Measurements from ENCODE around the gene ACSS1. TPM values are rescaled to one million over a fixed set of nuclear protein-coding genes. Genes with fewer than 3 reads are reported as not detected.

The ACSS1 gene
- total and polyA plus RNA-seq, 2 experiments from 2014 or later = 1.3 to 4.1 TPM

GRCh38 chr20:25006431-25007167 lies 51.3 kb downstream of the ACSS1 start:
- Mint-ChIP-seq H3K4me1 (no peaks in the 10 kb centered on the region), H3K27ac (no peak overlapping the region), H3K36me3 (ENCODE audit: low read depth) (no peaks in the 10 kb centered on the region), H3K9me3 (peaks cover 3% of the 10 kb centered on the region; the same call in 1 of the 3 replicates), H3K4me3 (no peak overlapping the region), H3K27me3 (ENCODE audit: insufficient read depth, low read depth, poor library complexity) (peaks cover 6% of the 10 kb centered on the region)
- H4K20me1 ChIP-seq (replicated peaks; ENCODE audit: insufficient read depth) = no peaks in the 10 kb centered on the region
- TF ChIP-seq EZH2 (IDR thresholded peaks at IDR 0.05; ENCODE audit: low read depth, unreplicated experiment) = no peak
- TF ChIP-seq CREB1 (CRISPR knock-in tag; IDR thresholded peaks at IDR 0.05; ENCODE audit: low read depth) = no peak
- no peak for TF ChIP-seq NANOG (IDR thresholded peaks at IDR 0.05; ENCODE audit: borderline replicate concordance)
- no peak for TF ChIP-seq ZNF114 (CRISPR knock-in tag; IDR thresholded peaks at IDR 0.05)
- no peak for TF ChIP-seq ETS1 (IDR thresholded peaks at IDR 0.05)
- H3K9me2 ChIP-seq (ENCODE audit: insufficient read depth) = no peaks in the 10 kb centered on the region
- H3K27me3 ChIP-seq (ENCODE audit: insufficient read depth) = no peaks in the 10 kb centered on the region
- H3F3A ChIP-seq (replicated peaks; ENCODE audit: low read depth) = no peaks in the 10 kb centered on the region
- H3K4me3 ChIP-seq = no peak overlapping the region
- H3K4me2 ChIP-seq = no peak overlapping the region
- ATAC-seq = no peak
- no peak overlapping the region for H2AFZ ChIP-seq
- H3K79me2 ChIP-seq (replicated peaks; ENCODE audit: insufficient read depth) = no peaks in the 10 kb centered on the region
- H3K4me1 ChIP-seq (ENCODE audit: insufficient read depth) = no peaks in the 10 kb centered on the region
- no peak for DNase-seq (ENCODE audit: low spot score)
- no peak overlapping the region for H3K27ac ChIP-seq (ENCODE audit: low read depth)
- no peaks in the 10 kb centered on the region for H3K36me3 ChIP-seq (ENCODE audit: insufficient read depth)

GRCh38 chr20:25005661-25006060 lies 52.3 kb downstream of the ACSS1 start:
- Histone ChIP-seq H3F3A (replicated peaks; ENCODE audit: low read depth) (no peaks in the 10 kb centered on the region), H3K4me1 (ENCODE audit: insufficient read depth) (no peaks in the 10 kb centered on the region), H3K27ac (ENCODE audit: low read depth) (no peak overlapping the region), H3K4me3 (no peak overlapping the region), H3K9me2 (ENCODE audit: insufficient read depth) (no peaks in the 10 kb centered on the region), H2AFZ (no peak overlapping the region), H3K4me2 (no peak overlapping the region), H3K27me3 (ENCODE audit: insufficient read depth) (no peaks in the 10 kb centered on the region), H3K36me3 (ENCODE audit: insufficient read depth) (no peaks in the 10 kb centered on the region), H3K79me2 (replicated peaks; ENCODE audit: insufficient read depth) (no peaks in the 10 kb centered on the region), H4K20me1 (replicated peaks; ENCODE audit: insufficient read depth) (no peaks in the 10 kb centered on the region)
- Mint-ChIP-seq H3K27me3 (ENCODE audit: insufficient read depth, low read depth, poor library complexity) (peaks cover 6% of the 10 kb centered on the region), H3K27ac (no peak overlapping the region), H3K9me3 (peaks cover 3% of the 10 kb centered on the region; the same call in 1 of the 3 replicates), H3K4me3 (no peak overlapping the region), H3K36me3 (ENCODE audit: low read depth) (no peaks in the 10 kb centered on the region), H3K4me1 (no peaks in the 10 kb centered on the region)
- DNase-seq (ENCODE audit: low spot score) = no peak
- no peak for ATAC-seq
- TF ChIP-seq ZNF114 (CRISPR knock-in tag; IDR thresholded peaks at IDR 0.05) = no peak
- no peak for TF ChIP-seq EZH2 (IDR thresholded peaks at IDR 0.05; ENCODE audit: low read depth, unreplicated experiment)
- TF ChIP-seq CREB1 (CRISPR knock-in tag; IDR thresholded peaks at IDR 0.05; ENCODE audit: low read depth) = no peak
- no peak for TF ChIP-seq NANOG (IDR thresholded peaks at IDR 0.05; ENCODE audit: borderline replicate concordance)
- TF ChIP-seq ZNF331 (CRISPR knock-in tag; IDR thresholded peaks at IDR 0.05; ENCODE audit: low read depth) = no peak
- no peak for TF ChIP-seq EZH2phosphoT487 (IDR thresholded peaks at IDR 0.05; ENCODE audit: unreplicated experiment)
- no peak for TF ChIP-seq ETS1 (IDR thresholded peaks at IDR 0.05)
- no peak for TF ChIP-seq STAT1 (IDR thresholded peaks at IDR 0.05; ENCODE audit: unreplicated experiment)
- no peak for TF ChIP-seq CTCF (conservative IDR thresholded peaks at IDR 0.05; ENCODE audit: low read depth in 2 of 2)
- TF ChIP-seq, protein P1, sequence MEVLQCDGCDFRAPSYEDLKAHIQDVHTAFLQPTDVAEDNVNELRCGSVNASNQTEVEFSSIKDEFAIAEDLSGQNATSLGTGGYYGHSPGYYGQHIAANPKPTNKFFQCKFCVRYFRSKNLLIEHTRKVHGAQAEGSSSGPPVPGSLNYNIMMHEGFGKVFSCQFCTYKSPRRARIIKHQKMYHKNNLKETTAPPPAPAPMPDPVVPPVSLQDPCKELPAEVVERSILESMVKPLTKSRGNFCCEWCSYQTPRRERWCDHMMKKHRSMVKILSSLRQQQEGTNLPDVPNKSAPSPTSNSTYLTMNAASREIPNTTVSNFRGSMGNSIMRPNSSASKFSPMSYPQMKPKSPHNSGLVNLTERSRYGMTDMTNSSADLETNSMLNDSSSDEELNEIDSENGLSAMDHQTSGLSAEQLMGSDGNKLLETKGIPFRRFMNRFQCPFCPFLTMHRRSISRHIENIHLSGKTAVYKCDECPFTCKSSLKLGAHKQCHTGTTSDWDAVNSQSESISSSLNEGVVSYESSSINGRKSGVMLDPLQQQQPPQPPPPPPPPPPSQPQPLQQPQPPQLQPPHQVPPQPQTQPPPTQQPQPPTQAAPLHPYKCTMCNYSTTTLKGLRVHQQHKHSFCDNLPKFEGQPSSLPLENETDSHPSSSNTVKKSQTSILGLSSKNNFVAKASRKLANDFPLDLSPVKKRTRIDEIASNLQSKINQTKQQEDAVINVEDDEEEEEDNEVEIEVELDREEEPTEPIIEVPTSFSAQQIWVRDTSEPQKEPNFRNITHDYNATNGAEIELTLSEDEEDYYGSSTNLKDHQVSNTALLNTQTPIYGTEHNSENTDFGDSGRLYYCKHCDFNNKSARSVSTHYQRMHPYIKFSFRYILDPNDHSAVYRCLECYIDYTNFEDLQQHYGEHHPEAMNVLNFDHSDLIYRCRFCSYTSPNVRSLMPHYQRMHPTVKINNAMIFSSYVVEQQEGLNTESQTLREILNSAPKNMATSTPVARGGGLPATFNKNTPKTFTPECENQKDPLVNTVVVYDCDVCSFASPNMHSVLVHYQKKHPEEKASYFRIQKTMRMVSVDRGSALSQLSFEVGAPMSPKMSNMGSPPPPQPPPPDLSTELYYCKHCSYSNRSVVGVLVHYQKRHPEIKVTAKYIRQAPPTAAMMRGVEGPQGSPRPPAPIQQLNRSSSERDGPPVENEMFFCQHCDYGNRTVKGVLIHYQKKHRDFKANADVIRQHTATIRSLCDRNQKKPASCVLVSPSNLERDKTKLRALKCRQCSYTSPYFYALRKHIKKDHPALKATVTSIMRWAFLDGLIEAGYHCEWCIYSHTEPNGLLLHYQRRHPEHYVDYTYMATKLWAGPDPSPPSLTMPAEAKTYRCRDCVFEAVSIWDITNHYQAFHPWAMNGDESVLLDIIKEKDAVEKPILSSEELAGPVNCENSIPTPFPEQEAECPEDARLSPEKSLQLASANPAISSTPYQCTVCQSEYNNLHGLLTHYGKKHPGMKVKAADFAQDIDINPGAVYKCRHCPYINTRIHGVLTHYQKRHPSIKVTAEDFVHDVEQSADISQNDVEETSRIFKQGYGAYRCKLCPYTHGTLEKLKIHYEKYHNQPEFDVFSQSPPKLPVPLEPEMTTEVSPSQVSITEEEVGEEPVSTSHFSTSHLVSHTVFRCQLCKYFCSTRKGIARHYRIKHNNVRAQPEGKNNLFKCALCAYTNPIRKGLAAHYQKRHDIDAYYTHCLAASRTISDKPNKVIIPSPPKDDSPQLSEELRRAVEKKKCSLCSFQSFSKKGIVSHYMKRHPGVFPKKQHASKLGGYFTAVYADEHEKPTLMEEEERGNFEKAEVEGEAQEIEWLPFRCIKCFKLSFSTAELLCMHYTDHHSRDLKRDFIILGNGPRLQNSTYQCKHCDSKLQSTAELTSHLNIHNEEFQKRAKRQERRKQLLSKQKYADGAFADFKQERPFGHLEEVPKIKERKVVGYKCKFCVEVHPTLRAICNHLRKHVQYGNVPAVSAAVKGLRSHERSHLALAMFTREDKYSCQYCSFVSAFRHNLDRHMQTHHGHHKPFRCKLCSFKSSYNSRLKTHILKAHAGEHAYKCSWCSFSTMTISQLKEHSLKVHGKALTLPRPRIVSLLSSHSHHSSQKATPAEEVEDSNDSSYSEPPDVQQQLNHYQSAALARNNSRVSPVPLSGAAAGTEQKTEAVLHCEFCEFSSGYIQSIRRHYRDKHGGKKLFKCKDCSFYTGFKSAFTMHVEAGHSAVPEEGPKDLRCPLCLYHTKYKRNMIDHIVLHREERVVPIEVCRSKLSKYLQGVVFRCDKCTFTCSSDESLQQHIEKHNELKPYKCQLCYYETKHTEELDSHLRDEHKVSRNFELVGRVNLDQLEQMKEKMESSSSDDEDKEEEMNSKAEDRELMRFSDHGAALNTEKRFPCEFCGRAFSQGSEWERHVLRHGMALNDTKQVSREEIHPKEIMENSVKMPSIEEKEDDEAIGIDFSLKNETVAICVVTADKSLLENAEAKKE (CRISPR knock-in tag; IDR thresholded peaks at IDR 0.05) = no peak
